Adrenal gland (tissue), 5 donors: ENCODE results near the gene SPOUT1.
"Not testable (repeated sequence)": the region's sequence is repeated elsewhere in the genome, so short reads cannot be mapped to it uniquely, and the experiment has no call there.

ENCODE experiments used
- POLR2A ChIP-seq, 2 donors: fragments of 450-650 bp; IDR thresholded peaks; one replicate each; pipeline ENCODE4 v1.6.1; 2017; ENCODE audit warnings: antibody characterized with exemption in 2 of 2, mild to moderate bottlenecking in 2 of 2, moderate library complexity in 1 of 2
- TF ChIP-seq, protein P1 (sequence below), 6 experiments: fragments of 450-650 bp in 4 of 6; fragments of 200-600 bp in 2 of 6; sonication (generic) in 1 of 6; IDR thresholded peaks; 1 replicate in 5 of 6; 2 replicates in 1 of 6; pipeline versions ENCODE4 v1.5.1 to v1.8.0; 2016 to 2021; ENCODE audit warnings: antibody characterized with exemption in 6 of 6, mild to moderate bottlenecking in 2 of 6, moderate library complexity in 1 of 6
- donor health status: DM: no; HTN: no; CAD: no.

DNA sequence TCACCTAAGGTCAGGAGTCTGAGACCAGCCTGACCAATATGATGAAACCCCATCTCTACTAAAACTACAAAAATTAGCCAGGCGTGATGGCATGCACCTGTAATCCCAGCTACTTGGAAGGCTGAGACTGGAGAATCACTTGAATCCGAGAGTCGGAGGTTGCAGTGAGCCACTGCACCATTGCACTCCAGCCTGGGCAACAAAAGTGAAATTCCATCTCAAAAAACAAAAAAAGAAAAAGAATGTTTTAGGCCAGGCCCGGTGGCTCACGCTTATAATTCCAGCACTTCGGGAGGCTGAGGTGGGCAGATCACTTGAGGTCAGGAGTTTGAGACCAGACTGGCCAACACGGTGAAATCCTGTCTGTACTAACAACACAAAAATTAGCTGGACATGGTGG lies 28.9 kb upstream of the SPOUT1 start:
- TF ChIP-seq, protein P1, sequence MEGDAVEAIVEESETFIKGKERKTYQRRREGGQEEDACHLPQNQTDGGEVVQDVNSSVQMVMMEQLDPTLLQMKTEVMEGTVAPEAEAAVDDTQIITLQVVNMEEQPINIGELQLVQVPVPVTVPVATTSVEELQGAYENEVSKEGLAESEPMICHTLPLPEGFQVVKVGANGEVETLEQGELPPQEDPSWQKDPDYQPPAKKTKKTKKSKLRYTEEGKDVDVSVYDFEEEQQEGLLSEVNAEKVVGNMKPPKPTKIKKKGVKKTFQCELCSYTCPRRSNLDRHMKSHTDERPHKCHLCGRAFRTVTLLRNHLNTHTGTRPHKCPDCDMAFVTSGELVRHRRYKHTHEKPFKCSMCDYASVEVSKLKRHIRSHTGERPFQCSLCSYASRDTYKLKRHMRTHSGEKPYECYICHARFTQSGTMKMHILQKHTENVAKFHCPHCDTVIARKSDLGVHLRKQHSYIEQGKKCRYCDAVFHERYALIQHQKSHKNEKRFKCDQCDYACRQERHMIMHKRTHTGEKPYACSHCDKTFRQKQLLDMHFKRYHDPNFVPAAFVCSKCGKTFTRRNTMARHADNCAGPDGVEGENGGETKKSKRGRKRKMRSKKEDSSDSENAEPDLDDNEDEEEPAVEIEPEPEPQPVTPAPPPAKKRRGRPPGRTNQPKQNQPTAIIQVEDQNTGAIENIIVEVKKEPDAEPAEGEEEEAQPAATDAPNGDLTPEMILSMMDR (IDR thresholded peaks at IDR 0.05), result not testable (repeated sequence)
- not testable (repeated sequence) for TF ChIP-seq POLR2A (IDR thresholded peaks at IDR 0.05)
